GM19238 (cell line): ENCODE data around the gene SRCIN1.
A peak's percentile ranks its signal among the peaks of the same experiment; 100 is the strongest.

ENCODE experiments used
- DNase-seq: peaks from one replicate; pipeline ENCODE4 v3.0.0; 2011; ENCODE audit warnings: low spot score; ENCODE audit not compliant: insufficient read length

SRCIN1 gene

GRCh38 chr17:38584350-38584925 lies 21.3 kb downstream of the SRCIN1 start:
- peak; percentile 83 for DNase-seq

GRCh38 chr17:38583828-38584349 lies 21.9 kb downstream of the SRCIN1 start:
- no peak for DNase-seq

DNA sequence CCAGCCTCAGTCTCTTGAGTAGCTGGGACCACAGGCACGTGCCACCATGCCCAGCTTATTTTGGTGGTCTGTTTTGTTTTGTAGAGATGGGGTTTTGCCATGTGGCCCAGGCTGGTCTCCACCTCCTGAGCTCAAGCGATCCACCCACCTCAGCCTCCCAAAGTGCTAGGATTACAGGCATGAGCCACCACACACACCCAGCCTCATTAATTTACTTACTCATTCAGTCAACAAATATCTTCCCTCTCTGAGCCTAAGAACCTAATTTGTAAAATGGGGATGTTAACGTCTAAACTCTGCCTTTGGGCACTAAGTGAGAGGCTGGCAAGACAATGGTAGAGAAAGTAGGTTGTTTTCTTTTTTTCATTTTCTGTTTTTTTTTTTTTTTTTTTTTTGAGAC lies 22.6 kb downstream of the SRCIN1 start:
- DNase-seq: no peak

- DNase-seq: no peak
Observed at GRCh38 chr17:38582069-38582468, 23.7 kb downstream of the SRCIN1 start.

GRCh38 chr17:38579934-38580333 lies 25.8 kb downstream of the SRCIN1 start:
- no peak for DNase-seq

DNA sequence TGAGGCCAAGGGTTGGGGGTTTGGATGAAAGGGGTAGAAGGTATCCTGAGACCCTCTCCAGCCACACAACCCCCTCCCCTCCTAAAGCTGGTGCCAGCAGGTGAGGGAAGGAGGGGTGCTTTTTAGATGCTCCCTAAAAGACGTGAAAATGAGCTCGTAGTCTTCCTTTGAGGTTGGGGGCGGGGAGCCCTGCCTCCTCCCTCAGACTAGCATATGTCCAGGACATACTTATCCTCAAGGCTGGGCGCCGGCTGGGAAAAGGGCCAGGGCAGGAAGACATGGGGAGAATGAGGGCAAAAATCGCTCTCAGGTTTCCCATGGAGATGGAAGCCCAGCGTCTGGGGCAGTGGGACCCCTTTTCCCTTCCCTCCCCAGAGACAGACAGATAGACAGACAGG lies 26.7 kb downstream of the SRCIN1 start:
- DNase-seq: no peak

DNA sequence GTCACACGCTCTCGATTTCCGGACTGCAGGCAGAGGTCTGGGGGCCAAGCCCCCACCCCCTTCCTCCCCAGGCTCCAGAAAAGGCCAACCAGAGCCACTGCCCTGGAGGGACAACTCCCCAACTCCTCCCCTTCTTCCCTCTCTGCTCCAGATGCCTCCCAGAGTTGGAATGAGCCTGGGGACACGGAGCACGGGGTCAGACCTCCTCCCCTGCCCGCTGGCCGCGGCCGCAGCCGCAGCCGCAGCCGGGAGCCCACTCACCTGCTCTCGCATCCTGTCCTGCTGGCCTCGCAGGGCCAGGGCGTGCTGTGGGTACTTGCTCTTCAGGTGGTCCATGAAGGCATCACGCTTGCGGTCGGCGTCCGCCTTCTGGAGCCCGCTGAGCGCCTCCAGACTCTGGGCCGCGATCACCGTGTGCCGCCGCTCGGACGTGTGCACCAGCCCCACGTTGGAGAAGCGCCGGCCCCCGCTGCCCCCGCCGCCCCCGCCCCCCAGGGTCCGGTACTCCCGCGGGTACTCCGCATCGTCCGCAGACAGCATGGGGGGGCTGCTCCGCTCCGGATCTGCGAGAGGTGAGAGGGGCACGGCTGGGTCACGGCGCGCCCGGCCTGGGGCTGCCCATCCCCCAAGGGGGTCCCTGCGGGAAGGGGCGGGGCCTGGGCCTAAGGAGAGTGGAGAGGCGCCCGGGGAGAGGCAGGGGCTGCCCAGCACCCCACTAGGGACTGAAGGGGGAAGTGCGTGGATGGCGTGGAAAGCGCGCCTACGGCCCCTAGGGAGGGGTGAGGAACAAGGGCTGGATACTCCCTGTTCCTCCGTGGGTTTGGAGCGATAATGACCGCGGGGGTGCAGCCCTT lies 27.3 kb downstream of the SRCIN1 start:
- DNase-seq: no peak

DNA sequence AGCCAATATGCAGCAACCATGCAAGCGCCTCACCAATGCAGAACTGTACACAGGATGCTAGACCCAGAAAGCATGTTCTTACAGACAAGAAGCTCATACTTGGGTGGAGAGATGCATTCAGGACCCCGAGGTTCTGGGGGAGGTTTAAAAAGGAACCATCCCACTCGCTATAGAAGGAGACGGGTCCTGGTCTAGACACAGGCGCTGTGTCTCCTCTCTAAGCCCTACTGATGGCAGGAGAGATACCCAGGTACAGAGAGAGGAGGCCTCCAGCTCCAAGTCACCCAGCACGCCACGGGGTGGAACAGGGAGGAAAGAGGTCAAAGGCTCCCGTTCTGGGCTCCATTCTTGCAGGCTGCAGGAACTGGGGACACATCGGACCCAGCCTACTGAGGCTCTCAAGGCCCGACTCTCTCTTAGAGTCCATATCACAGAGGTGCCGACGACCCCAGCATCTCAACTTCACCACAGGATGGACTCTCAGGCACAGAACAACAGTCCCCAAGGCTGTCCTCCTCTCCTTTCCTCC lies 28.0 kb downstream of the SRCIN1 start:
- DNase-seq: no peak

GRCh38 chr17:38577244-38577643 lies 28.5 kb downstream of the SRCIN1 start:
- no peak for DNase-seq

DNA sequence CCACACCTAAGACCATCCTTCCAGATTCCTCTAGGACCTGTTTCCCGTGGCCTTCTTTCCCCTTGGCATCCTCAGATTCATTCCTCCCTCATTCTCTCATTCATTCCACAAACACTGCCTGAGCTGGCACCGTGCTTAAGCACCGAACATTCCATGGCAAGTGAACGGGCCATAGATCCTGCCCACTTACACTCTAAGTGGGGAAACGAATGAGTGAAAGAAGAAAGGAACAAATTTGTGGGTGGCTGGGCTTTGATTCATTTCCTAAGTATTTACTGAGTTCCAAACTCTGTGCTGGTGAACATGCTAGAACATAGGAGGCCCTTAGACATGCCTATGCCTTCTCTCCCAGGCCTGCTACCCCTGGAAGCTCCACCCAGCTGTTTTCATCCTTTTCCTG lies 30.0 kb downstream of the SRCIN1 start:
- DNase-seq: no peak

- DNase-seq: no peak
Observed at GRCh38 chr17:38574712-38575111, 31.0 kb downstream of the SRCIN1 start.

DNA sequence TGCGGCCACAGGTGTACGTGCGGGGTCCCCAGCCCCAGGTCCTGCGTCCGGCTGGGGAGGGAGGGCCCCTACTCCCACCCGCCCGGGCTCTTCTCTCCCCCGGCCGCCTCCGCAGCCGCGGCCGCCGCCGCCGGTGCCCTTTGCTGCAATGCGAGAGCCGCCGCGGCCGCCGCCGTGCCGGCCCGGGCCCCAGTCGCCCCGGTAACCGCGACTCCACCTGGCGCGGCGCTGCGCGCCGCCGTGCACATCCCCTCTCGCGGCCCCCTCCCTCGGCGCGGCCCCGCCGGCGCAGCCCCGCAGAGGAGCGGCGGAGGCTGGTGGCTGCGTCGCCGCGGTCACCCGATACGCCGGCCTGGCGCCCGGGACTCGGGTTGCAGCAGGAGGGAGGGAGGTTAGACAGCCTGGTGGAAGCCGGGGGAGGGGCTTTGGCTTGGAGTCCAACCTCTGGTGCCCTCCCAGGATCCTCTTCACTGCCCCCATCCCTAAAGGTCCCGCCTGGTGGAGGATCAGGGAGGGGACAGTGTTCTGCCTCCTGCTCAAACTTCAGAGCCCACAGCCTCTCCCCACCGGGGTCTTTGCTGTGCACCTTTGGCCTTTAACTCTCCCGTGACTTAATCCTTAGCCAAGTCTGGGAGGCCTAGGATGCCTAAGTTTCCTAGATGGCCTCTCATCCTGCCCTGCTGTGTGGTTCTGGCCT lies 32.9 kb downstream of the SRCIN1 start:
- no peak for DNase-seq

DNA sequence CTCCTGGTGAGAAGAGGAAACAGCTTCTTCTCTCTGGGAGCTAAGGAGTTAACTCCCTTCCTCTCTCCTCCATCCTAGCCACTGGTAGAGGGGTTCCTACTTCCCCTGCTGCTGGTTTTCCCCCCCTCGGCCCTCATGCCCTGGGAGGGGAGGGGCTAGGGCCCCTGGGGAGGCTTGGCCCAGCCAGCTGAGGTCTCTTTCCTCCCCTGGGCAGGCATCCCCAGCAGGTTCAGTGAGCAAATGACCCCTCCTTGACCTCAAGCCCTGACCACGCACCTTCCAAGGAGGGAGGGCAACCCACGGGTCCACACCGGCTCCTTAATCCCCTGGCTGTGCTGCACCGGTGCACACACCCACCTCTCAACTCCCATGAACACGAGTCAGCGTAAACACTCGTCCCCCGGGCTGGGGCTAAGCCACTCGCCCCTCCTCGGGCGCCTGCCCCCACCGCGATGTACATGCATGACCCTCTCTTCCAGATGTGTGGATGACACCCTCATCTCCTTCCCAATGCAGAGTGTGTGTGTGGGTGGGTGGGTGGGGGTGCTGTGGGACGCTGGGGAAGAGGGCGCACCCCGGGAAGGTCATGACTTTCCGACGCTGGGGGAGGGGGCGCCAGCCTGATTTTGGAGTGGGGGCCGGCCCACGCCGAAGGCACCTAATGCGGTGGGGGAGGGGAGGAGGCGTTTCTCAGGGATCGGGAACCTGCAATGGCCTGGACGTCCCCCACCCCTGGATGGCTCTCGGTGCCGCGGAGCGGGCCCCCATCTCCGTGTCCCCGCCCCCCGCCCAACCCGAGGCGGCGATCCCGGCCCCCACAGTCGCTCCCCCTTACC lies 33.7 kb downstream of the SRCIN1 start:
- DNase-seq: no peak

DNA sequence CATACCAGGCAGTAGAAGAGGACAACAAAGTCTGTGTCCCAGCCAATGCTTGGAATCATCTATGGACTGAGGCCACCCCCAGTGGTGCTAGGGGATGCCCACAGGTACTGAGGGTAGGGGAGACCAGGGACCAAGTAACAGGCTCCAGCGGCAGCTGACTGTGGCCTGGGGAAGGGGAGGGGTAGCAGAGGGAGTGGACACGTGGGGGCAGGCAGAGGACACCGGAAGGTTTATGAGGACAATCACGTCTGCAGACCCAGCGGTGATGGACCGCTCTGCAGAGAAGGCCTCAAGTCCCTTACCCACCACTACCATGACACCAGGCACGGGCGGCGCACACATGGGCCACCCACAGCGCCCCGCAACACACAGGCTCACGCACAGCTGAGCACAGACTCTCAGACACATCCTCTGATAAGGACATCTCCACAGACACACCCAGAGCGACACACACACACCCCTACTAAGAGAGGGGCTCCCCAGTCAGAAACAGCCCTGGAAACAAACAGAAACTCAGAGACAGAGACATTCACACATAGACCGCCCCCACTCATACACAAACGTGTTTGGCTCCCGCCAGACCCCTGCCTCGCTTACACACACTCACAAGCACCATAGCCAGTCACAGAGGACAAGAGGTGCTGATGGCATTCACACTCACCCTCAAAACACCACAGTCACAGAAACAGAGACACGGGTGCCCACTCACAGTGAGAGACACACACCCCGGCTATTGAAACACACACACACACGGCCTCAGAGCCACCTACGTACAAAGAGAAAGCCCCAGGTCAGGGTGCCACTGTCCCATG lies 35.8 kb downstream of the SRCIN1 start:
- no peak for DNase-seq

GRCh38 chr17:38568845-38569510 lies 36.8 kb downstream of the SRCIN1 start:
- no peak for DNase-seq

DNA sequence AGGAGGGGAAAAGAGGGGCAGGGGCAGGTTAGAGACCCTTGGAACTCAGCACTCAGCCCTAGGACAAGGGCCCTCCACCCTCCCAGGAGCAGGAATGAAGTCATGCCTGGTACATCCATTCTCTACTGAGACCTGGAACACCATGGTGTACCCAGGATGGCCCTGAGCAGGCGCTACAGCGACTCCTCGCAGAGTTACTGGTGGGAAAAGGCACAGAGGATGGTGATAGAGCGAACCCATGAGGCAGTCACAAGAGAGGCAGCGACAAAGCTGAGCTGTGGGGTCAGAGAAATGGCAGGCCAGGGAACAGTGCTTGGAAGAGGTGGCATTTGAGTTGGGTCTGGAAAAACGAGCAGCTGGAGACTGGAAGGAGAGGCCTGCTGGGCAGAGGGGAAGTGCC lies 37.5 kb downstream of the SRCIN1 start:
- DNase-seq: no peak

GRCh38 chr17:38567350-38567749 lies 38.4 kb downstream of the SRCIN1 start:
- DNase-seq: no peak

- DNase-seq: no peak
Observed at GRCh38 chr17:38566666-38567031, 39.1 kb downstream of the SRCIN1 start.

GRCh38 chr17:38565853-38566665 lies 39.7 kb downstream of the SRCIN1 start:
- DNase-seq: no peak
